CD1c-positive myeloid dendritic cell (primary cell): ENCODE measurements around the gene CAMSAP1.

ENCODE experiments used
- DNase-seq: peaks from one replicate; pipeline ENCODE4 v3.0.0-alpha.2; 2016; ENCODE audit errors: extremely low spot score

Gene CAMSAP1

DNA sequence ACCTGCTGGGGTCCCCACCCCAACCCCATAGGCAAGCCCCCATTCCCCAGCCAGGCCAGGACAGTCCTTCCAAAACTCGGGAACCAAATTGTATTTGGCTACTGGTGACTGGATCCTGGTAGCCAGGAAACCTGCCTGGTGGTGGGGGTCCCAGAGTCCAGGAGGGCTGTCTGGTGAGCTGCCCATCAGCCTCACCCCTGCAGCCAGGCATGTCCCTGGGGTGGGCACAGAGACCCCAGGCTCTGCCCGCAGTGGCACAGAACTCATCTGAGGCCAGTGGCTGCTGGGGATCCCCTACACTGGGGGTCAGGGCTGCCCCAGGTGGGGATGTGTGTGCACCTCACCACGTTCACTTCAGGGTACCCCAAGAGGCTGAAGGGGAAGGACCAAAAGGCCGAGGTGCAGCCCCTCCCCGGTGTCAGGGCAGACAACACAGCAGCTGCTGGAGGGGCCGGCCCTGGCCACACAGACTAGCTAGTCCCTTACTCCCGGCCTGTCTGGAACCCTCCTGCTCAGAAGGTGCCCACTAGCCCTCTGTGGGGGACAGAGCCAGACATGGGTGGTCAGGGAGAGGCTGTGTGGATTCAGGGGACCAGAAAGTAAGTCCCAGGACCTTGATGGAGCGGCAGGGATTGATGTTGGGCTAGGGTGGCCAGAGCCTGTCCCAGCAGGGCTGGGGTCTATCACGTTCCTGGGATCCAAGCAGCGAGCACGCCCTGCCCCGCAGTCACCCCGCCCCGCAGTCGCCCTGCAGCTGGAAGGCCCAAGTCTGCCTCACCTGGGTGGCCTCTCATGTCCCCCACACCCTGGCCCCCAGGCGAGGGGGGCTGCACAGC is 113.9 kb downstream of the CAMSAP1 start:
- no peak for DNase-seq

DNA sequence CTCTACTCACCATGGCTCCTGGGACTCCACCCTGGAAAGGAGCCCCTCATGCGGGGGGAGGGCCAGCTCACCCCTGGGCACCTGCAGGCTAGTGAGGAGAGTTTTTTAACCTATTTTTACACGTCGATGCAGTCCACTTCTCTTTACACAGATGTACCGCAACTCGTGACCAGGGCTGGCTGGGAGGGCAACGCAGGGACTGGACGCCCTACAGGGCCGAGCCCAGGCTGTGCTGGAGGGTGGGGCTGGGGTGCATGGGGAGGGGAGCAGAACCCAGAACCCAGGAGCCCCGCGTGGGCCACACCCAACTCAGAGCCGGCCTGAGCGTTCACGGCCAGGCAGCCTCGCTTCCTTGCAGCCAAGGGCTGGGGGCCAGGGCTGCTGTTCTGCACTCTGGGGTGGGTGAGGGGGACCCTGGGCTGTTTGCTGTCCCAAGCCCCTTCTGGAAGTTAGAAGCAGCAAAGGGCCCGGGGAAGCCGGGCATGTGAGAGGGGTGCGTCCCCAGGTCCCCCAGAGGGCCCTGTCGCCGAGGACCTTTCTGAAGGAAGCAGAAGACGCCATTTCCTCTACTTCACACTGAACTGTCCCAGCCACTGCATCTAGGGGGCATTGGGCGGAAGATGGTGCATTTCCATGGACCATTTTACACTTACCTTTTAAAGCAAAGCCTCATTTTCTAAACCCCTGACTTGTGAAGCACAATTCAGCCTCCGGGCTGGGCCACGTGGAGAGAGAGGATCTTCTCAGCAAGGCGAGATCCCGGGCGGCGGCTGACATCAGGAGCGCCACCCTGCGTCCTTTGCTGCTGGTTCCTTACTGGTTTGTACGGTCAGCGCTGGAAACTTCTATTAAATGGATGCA is 114.8 kb downstream of the CAMSAP1 start:
- DNase-seq: no peak

DNA sequence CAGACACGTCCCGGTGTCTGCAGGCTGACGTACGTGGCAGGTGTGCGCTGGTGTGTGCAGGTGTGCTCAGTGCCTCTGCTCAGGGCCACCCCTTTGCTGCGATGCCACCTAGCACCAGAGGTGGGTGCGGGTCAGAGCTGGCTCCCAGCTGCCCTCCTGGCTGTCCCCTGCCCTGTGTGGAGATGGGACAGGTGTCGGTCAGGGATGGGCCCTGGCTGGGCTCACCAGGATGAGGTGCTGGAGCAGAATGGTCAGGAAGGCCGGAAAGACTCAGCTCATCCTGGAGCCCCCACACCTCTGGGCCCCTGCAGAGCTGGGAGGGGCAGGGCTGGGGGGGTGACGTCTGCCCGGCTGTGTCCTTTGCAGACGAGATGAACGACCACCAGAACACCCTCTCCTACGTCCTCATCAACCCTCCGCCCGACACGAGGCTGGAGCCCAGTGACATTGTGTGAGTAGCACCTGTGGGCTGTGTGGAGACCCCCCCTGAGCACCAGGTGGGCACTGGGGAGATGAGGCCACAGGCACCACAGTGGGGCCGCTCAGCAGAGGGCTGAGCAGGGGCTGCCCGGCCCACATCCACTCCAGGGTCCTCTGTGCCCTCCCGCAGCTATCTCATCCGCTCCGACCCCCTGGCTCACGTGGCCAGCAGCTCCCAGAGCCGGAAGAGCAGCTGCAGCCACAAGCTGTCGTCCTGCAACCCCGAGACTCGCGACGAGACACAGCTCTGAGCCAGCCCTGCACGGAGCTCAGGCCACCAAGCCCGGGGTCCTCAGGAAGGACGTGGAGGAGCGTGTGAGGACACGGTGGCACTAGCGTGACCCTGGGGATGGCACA is 115.7 kb downstream of the CAMSAP1 start:
- DNase-seq: no peak

DNA sequence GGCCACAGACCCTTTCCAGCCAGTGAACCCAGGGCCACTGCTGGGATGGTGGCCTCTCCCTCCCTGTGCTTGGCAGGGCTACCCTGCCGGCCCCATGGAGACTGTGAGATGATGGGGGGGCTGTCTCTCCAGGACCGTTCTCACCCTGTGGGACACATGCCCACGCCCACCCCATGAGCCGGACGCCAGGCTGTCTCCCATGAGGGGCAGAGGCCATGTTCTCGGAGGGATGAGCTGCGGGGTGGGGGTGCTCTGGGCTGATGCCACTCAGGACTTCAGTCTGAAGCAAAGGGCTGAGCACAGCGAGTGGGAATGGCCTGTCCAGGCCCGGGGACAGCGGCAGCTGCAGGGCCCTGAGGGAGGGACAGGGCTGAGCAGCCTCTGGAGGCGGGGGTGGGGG is 116.5 kb downstream of the CAMSAP1 start:
- DNase-seq: no peak

DNA sequence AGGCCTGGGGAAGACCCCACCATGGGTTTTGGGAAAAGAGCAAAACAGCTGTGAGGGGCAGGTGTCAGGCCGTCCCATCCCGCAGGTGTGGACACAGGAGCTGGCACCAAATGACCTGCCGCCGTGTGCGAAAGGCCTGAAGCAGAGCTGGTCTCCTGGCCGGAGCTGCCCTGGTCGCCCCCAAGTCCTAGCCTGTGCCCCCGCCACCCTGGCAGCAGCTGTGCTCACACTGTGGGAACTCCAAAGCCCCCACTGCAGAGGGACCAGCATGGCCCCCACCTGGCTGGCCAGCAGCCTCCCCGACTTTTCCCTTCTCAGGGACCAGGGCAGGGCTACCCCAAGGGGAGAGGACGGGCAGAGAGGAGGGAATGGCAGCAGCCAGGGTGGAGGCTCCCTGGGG is 117.0 kb downstream of the CAMSAP1 start:
- no peak for DNase-seq

DNA sequence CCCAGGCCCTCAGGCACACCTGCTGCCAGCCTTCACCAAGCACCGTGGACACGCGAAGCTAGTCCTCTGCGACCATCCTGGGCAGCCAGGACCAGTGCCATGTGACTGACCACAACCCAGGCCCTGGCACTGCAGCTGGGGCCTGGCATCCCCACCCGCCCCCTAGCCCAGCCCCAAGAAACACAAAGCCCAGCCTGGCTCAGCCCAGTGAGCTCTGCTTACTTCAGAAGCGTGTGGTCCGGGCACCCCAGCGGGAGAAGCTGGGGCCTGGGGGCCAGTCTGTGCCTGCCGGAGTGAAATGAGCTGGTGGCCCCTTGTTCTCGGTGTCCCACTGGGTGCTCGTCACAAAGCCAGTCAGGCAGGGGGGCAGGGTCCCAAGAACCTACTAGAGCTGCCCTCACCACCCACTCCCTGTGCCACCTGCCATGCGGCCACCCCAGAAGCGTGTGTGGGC is 117.5 kb downstream of the CAMSAP1 start:
- no peak for DNase-seq

DNA sequence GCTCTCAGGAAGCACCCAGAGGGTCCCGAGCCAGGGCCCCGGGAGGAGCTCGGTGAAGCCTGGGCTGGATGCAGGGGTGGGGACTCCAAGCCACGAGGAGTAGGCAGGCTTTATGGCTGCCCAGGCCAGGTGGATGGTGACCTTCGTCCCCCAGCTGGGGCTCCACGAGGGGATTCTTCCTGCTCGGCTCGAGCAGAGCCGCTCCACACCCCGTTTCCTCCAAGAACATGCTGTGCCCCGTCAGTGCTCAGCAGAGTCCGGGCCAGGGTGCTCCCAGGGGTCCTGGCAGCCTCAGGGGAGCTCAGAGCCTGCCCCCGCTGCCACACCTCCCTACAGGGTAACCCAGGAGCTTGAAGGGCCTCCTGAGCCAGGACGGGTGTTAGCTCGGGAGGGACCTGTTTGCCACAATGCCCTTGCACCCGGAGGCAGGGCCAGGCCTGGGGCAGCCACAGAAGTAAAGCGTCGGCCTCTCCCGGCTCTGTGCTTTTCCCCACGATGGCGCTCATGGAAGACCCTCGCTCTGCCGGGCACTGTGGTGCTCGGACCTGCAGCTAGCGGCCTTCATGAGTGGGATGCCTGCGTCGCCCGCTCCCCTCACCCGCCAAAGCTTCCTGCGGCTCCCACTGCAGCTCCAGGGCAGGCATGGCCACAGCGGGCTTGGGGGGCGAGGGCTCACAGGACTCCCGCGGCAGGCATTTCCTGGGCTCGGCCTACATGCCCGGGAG is 118.6 kb downstream of the CAMSAP1 start:
- DNase-seq: no peak

DNA sequence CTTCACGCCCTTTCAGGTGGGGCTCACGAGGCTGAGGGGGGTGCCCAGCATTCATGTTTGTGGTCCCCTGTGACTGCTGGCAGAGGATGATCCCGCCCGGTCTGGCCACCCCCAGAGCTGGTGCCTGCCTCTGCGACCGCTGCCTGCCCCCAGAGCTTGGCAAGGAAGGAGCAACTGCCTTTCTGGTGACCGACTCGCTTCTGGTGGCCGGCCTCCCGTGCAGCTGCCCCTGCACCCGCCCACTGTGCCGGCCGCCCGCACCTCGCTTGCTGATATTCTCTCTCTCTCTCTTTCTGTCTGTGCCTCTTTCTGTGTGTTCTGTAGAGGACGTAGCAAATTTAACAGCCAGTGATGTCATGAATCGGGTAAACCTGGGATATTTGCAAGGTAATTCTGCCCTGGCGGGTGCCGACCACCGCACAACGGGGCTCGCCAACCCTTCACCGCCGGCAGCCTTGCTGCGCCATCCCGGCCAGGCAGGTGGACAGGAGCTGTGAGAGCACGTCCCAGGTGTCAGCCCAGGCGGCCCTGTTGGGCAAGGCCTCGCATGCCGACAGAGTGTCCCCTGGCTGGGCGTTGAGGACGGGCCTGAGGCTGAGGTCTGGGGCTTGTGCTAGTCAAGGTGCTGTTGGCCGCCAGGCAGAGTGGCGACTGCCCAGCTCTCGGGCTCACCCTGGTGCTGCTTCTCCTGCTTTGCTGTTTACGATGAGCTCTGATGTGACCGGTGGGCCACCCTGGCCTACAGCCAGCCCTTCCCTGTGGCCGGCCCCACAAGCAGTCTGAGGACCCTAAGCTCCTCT is 119.4 kb downstream of the CAMSAP1 start:
- no peak for DNase-seq

DNA sequence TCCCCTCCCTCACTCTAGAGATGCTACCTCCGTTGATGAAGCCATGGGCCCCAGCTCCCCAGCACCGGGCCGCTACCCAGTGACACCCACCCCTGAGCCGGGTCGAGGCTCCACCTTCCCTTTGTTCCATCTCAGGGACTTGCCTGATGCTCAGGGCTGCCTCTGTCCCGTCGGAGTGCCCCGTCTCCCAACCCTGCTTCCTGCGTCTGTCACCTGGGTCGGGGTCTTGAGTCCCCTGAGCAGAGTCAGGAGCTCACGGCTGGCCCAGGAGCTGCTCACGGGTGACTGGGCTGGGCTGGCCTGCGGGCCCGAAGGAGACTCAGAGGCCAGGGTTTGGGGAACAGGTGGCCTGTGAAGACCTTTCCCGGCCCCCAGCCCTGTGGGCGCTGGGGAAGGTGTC is 120.0 kb downstream of the CAMSAP1 start:
- no peak for DNase-seq

DNA sequence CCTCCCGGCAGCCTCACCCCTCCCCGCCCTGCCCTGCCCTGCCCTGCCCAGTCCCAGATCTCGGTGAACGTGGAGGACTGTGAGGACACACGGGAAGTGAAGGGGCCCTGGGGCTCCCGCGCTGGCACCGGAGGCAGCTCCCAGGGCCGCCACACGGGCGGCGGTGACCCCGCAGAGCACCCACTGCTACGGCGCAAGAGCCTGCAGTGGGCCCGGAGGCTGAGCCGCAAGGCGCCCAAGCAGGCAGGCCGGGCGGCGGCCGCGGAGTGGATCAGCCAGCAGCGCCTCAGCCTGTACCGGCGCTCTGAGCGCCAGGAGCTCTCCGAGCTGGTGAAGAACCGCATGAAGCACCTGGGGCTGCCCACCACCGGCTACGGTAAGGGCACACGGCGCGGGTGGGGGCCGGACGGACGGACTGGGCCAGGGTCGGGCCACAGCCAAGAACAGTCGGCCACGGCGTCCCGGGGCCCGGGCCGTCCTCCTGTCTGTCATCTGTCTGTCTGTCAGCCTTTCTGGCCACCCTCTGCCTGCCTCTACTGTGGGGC is 121.1 kb downstream of the CAMSAP1 start:
- no peak for DNase-seq

DNA sequence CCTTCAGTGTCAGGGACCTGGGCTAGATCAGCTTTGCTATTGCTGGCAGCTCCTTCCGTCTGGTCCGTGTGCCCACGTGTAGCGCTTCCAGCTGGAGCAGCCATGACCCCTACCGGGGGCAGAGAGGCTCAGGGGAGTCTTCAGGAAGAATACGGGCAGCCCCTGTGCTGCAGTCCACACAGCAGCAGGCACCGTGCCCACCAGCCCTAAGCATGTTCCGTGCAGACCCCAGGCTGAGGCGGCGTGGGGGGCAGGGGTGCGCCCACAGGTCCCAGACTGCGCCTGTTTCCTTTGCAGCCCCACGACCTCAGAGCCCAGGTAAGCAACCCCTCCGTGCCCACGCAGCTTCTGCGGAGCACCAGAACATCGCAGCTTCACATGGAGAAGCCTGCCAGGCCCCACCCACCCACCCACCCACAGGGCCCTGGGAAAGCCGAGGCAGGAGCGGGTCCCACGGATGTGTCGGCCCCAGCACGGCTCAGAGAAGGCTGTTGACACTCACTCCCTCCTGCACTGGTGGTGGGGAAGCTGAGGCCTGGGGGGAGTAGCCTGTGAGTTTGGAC is 122.3 kb downstream of the CAMSAP1 start:
- DNase-seq: no peak

DNA sequence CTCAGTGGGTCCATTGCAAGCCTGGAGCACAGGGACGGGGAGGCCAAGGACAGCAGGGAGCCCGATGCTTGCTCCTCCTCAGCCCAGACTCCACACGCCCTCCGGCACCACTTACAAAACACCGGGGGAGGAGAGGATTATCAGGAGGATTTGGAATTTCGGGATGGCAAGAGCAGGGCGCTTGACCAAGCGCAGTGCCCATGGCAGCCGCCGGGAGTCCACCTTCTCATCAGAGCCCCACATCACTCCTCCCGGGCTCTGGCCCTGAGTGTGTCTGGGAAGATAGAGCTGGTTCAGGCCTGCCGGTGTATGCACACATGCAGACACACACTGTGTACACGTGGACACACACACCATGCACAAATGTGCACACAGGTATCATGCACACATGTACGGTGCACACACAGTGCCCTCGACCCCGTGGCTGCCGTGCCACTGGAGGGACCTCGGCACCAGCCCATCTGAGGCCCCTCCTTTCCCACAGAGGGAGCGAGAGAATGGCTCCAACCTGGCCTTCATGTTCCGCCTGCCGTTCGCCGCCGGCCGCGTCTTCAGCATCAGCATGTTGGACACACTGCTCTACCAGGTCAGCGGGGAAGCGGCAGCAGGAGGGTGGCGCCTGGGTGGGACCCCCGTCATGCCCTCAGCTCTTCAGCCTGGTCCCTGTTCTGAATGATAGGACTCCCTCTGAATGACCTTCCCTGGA is 123.7 kb downstream of the CAMSAP1 start:
- no peak for DNase-seq

DNA sequence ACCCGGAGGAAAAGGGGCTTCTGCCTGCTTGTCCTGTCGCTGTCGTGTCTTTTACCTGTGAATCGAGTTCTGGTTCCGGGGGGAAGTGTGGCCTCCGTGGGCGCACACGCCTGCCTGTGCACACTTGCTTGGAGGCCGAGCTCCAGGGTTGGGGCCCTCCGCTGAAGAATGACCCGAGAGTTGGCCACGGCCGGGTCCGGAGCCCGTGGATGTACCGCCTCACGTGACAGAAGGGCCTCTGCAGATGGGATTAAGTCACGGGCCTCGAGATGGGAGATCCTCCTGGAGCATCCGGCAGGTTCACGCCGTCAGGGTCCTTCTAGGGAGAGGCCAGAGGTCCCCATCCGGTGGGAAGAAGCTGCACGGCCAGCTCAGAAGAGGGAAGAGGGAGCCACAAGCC is 124.4 kb downstream of the CAMSAP1 start:
- no peak for DNase-seq

DNA sequence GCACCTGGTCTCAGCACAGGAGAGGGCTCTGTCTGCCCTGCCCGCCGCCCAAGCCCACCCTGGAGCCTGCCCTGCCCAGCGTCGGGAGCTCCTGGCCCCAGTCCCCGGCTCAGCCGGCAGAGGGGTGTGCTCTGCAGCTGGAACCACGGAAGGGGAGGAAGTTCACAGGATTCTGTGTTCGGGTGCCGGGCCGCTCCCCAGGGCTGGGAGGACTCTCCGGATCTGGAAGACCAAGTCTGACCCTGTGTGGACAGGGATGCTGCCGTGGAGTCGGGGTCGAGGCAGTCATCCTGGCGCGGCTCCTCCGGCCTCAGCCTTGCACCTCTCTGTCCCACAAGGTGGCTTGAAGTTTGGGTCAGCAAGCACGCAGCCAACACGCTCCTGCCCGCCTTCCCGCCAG is 126.7 kb downstream of the CAMSAP1 start:
- DNase-seq: no peak

DNA sequence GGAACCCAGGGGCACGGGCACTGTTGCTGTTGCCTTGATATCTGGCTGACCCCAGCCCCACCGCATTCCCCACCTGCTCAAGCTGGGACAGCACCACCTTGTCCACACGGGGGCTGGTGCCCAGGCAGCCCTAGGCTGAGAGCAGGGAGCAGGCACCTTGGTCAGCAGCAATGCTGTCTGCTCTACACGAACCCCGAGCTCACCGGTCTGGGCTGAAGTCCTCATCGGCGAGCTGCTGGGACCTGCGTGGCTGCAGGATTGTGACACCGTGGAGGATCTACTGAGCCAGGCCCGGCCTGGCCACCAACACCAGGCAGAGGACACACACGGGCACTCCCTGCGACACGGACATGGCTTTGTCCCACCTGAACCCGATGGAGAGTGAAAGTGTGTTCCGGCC is 127.3 kb downstream of the CAMSAP1 start:
- DNase-seq: no peak

DNA sequence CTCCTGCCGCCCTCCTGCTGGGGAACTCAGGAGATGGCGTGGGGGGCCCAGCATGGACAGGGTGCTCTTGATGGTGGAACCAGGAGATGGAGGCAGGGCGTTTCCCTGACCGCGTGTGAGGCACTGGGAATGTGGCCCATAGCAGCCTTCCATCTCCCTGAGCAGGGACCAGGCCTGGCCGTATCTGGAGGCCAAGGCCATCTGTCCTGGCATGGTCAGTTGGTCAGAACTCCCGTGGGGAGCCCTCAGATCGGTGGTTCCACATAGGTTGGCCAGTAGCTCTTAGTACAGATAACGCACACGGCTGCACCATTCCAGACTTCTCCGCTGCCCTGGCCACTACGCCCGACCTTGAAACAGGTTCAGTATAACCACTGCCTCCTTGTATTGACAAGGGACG is 127.8 kb downstream of the CAMSAP1 start:
- no peak for DNase-seq

DNA sequence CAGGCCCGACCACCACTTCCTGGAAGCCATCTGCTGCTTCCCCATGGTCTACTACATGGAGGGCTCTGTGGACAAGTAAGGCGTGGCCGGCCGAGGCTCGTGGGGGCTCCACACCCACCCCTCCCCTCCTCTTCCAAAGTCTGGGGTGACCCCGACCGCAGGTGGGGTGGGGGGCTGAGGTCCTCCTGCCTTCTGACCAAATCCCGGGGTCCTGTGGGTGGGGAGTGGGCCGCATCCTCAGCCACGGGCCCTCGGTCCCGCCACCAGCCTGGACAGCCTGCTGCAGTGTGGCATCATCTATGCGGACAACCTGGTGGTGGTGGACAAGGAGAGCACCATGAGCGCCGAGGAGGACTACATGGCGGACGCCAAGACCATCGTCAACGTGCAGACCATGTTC is 128.9 kb downstream of the CAMSAP1 start:
- no peak for DNase-seq

DNA sequence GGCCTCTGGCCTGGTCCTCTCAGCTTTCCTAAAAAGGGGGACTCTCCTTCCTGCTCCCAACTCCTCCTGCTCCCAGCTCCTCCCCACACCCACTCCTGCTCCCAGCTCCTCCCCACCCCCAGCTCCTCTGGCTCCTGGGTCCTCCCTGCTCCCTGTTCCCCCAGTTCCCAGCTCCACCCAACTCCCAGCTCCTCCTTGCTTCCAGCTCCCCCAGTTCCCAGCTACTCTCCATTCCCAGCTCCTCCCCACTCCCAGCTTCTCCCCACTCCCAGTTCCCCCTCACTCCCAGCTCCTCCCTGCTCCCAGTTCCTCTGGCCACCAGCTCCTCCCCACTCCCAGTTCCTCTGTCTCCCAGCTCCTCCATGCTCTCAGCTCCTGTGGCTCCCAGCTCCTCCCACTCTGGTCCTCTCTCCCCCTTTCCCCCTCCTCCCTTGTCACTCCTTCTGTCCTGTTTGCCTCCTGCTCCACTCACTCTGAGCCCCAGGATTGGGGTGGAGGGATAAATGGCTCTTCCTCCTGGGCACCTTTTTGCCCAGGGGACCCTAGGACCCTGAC is 129.6 kb downstream of the CAMSAP1 start:
- DNase-seq: no peak
